ENCODE measurements around the gene EHD4.

GRCh38 chr15:41877631-41878354 is 94.6 kb downstream of the EHD4 start:
- TF ChIP-seq CTCF (conservative IDR thresholded peaks at IDR 0.05; ENCODE audit: low read length), result no peak
- TF ChIP-seq EZH2phosphoT487 (IDR thresholded peaks at IDR 0.05; ENCODE audit: borderline replicate concordance), result no peak

Measured in Loucy (cell line).